Umbilical cord (tissue), 2 donors: ENCODE measurements around the gene TLK1. TPM values are rescaled to one million over a fixed set of nuclear protein-coding genes. Genes with fewer than 3 reads are reported as not detected.

Experiments used
- DNase-seq: peaks from one replicate; pipeline ENCODE4 v3.0.0-alpha.2; 2015; ENCODE audit warnings: low spot score
- total RNA-seq: library from RNA; depleted of rRNA; stranded (reverse); fragments of >200 nt; gene quantifications from one replicate; pipeline ENCODE4 v1.2.3, GENCODE V29; 2014; ENCODE audit warnings: low replicate concordance; ENCODE audit not compliant: insufficient read depth

Gene TLK1
- total RNA-seq: 29.6 TPM

DNA sequence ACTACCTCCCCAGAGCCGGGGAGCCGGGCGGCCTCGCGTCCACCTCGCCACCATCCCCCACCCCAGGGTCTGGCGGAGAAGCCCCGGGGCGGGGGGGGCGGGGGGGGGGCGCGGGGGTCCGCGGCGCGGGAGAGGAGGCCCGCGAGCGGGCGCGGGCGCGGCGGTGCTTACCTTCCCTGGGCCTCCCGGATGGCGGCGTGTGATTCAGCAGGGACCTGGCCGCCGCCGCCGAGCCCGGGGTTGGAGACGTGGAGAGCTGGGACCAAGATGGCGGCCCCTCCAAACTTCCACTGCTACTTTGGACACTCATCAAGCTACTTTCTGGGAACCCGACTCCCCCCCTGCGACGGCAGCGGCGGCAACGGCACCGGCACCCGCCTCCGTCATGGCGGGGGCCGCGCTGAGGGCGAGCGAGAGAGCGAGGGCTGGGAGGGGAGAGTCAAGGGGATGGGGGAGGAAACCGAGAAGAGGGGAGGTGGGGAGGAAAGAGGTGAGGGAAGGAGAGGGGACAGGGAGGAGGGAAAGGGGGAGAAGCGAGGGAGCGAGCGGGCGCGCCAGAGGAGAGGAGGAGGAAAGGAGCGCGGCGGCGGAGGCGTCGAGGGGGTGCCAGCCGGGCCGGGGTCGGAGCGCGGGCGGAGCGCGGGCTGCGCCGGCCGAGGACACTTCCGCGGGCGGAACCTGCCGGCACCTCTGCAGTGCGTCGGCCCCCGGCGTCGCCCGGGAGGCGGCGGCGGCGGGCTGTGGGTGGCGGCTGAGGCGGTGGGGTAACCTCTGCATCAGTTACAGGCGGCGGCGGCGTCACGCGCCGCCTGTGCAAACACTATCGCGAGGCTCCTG, at the start of gene TLK1:
TLK1 (minus strand) TSS at position 775 of the 837 bp plus-strand sequence; CDS start at position 310, 465 bp downstream.
- DNase-seq: peak; percentile 77

DNA sequence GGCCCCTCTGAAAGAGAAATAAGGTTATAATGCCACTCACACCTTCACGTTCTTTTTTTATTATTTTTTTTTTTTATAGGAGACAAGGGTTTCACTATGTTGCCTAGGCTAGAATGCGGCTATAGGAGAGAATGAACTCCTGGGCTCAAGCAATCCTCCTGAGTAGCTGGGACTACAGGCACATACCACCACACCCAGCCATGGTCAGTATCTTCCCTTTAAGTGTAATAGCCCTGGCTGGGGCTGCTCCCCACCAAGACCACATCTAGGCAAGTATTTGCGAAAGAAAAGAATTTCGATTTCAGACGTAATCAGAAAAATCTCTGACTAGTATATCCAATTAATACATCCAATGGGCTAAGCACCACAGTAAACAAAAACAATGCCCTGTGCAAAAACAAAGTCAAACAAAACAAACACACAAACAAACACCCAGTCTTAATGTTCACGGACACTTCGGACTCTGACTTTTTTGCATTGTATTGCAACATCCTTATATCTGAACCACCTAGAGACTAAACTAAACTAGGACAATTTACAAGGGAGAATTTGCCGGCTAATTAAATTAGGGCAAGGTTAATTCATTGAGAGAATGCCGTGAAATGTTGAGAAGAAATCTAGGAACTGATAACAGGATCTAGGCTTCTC, 49.6 kb upstream of the TLK1 start:
- DNase-seq: no peak

DNA sequence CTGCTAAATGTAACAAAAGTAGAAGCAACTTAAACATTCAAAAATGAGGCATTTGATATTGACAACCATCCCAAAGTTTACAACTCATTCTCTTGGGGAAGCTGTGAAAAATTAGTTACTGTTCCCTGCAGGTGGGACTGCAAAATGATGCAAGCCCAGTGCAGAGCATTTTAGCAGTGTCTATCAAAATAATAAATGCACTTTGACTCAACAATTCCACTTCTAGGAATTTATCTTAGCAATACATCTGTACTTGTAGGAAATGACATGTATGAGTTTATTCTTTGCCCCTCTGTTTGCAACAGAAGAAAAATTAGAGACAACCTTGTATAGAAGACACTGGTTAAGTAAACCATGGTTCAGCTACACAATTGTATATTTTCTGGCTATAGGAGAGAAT, 48.0 kb upstream of the TLK1 start:
- DNase-seq: no peak

DNA sequence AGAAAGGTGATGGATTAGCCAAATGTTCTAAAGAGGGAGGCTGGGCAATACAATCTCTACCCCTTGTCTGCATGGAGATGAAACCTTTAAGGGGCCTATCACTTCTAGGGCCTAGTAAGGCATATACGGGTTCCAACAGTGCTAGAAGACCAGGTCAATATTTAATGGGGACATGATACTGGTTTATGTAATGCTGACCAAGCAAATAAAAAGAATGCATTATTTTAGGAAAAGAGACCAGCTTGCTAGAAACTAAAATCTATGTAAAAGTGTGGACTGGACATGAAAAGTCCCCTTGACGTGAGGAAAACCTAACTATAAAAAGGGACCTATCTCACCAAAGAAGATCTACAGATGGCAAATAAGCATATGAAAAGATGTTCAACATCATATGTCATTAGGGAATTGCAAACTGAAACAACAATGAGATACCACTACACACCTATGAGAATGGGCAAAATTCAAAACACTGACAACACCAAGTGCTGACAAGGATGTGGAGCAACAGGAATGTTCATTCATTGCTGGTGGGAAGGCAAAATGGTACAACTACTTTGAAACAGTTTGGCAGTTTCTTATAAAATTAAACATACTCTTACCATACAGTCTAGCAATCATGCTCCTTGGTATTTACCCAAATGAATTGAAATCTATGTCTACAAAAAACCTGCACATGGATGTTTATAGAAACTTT, 45.9 kb upstream of the TLK1 start:
- DNase-seq: no peak

DNA sequence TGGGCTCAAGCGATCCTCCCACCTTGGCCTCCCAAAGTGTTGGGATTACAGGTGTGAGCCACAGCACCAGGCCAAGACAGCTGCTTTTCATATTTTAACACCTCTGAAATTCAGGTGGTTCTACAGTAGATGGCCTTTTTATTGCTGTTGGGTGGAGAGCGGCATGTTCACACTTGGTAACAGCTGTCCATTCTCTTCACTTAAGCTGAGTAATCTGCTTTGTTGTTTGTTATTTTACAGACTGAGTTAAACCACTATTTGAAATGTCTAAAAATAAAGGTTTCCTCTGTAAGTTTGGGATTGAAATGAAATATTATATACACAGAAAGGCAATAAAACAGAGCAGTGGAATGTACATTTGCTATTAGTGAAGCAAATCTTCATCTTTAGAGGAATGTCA, 44.9 kb upstream of the TLK1 start:
- DNase-seq: no peak

GRCh38 chr2:171201767-171202166, 41.1 kb upstream of the TLK1 start:
- DNase-seq: no peak

DNA sequence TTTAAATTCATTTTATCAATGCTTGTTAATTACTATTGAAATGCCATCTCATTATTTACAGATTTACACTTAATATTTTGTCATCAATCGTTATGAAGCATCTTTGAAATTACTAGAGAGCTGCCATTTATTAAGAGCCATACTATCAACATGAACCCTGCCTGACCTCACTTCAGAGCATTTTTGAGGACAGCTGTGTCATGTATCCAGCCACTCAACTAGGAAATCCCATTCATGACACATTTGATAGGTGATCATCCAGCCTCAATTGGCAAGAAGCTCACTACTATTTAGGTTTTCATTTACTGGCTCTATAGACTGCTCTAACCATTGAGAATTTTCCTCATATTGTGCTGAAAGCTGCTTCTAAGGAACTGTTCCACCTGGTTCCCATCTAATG, 40.6 kb upstream of the TLK1 start:
- DNase-seq: no peak

- no peak for DNase-seq
These were observed 39.8 kb upstream of the TLK1 start for GRCh38 chr2:171200469-171200868.

GRCh38 chr2:171191021-171191420, 30.3 kb upstream of the TLK1 start:
- DNase-seq: no peak

DNA sequence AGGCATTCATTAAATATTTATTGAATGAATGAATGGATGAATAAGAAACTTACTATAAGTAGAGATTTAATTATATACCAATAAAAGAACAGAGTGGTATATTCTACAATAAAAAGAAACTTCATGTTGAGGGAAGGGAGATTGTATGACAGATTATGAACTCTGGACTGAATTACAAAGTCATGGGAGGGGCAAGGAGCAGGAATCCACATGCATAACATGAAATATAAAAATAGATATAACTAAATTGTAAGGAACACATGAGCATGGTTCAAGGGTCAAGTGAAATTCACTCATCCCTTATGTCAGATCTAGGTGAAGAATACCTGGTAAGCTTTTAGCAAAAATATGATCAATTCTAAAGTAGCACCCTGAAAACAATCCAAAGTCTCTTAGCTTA, 27.1 kb upstream of the TLK1 start:
- DNase-seq: no peak

DNA sequence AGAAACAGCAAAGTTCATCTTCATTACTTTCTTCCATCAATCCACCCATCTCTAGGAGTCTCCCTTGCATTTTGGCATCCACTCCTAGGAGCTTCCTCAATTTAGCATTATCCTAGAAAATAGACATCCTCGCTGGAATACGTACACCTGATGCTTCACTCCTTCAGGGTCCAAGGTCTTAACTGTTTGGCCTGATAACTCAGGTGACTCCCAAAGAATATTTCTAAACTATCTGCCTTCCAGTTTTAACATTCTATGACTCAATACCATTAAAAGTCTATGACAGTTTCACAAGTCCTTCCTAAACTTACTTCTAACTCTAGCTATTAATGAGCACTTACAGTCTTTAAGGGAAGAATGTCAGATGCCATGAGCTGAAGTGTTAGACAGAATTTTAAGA, 26.5 kb upstream of the TLK1 start:
- no peak for DNase-seq

GRCh38 chr2:171185941-171186340, 25.2 kb upstream of the TLK1 start:
- DNase-seq: peak; percentile 68

DNA sequence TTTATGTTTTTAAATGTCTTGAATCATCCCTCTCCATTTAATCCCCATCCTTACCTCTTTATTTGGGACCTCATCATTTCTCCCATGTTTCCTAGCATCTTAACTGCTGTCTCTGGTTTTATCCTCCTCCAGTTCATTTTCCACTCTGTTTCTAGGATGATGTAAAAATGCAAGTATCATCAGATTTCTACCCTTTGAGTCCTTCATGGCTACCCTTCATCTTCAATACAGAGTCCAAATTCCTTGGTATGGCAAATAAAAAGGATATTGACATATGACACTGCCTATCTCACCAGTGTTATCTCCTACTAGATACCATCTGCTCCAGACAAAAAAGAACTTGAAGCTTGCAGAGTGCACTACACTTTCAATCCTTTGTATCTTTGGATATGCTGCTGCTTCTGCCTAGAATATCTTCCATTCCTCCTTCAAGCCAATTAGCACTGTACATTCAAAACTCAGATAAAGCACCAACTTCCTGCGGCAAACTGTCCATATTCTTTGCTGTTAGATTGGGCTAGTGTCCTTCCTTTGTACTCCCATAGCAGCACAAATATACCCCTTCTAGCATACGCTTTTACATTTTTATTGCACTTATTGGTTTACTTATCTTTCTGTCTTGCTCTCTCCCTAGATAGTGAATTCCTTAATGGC, 24.6 kb upstream of the TLK1 start:
- DNase-seq: no peak

- no peak for DNase-seq
These were observed 20.7 kb upstream of the TLK1 start for GRCh38 chr2:171181064-171182049.

GRCh38 chr2:171180229-171180930, 19.7 kb upstream of the TLK1 start:
- DNase-seq: no peak

GRCh38 chr2:171178993-171179392, 18.3 kb upstream of the TLK1 start:
- DNase-seq: no peak

- no peak for DNase-seq
These were observed 15.8 kb upstream of the TLK1 start for GRCh38 chr2:171176516-171176915.

DNA sequence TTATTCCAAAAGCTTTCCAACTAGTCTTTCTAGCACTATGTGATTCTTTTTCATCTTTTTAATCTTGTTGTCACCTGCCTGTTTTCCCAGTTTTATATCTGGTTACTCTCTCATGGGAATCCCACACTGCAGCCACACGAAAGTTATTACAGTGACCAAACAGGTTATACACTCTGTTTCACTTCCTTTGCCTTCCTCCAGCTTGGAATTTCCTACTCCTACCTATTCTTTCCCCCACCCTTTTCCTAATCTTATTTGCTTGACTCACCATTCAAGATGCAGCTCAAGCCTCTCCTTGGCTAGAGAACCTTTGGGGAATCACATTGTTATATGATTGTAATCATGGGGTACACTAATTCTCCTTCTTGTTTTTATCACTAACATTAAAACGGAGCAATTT, 13.4 kb upstream of the TLK1 start:
- DNase-seq: no peak

- DNase-seq: no peak
These were observed 12.4 kb upstream of the TLK1 start for GRCh38 chr2:171173087-171173486.

- no peak for DNase-seq
These were observed 11.1 kb upstream of the TLK1 start for GRCh38 chr2:171171808-171172207.
